ENCODE measurements around the gene SNRPF.
A peak's percentile ranks its signal among the peaks of the same experiment; 100 is the strongest.

The SNRPF gene

DNA sequence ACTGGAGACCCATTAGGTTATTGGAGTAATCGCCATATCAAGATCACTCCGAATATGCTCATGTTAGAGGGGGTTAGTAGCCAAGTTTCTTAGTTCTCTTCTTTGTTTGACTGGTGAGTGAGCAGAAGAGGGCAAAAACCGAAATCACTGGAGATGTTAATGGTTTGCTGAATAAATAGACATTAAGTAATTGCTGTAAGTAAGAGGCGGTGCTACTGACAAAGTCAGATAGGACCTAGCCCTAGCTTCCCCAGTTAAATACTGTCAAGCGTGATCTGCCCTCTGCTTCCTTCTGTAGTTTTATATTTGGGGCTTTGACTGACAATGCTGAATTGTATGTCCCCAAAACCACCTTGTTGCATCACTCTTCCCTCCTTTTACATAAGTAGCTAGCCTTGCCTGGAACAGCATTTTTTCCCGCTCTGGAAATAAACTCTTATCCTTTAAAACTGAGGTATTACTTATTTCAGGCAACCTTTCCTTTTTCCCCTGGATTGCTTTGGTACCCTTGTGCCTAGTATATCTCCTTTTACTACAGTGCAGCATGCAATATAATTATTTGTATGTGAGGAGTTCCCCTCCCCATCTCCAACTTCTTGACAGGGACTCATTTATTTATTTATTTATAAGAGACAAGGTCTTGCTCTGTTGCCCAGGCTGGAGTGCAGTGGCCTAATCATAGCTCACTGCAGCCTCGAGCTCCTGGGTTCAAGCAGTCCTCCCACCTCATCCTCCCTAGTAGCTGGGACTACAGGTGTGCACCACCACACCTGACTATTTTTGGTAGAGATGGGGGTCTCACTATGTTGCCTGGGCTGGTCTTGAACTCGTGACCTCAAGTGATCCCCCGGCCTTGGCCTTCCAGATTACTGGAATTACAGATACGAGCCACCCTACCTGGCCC lies 1.4 kb downstream of the SNRPF start:
- H3K14ac ChIP-seq (ENCODE audit: low read length): no peak overlapping the region
- H3K79me2 ChIP-seq (ENCODE audit: control insufficient read depth, insufficient read depth, low read length, poor library complexity): peaks cover 7% of the 10 kb centered on the region
- H3K18ac ChIP-seq (ENCODE audit: low read length): no peak overlapping the region
- no peaks in the 10 kb centered on the region for H3K9me3 ChIP-seq (ENCODE audit: insufficient read depth, low read depth, low read length)
- no peak for DNase-seq
- H2AK5ac ChIP-seq (ENCODE audit: low read length): no peak overlapping the region
- no peak overlapping the region for H3K9ac ChIP-seq (ENCODE audit: low read length)
- no peak overlapping the region for H2BK12ac ChIP-seq (ENCODE audit: low read length)
- H3K79me1 ChIP-seq (ENCODE audit: low read length): peaks cover 1% of the 10 kb centered on the region
- no peak overlapping the region for H2BK120ac ChIP-seq (ENCODE audit: insufficient read depth, low read length, poor library complexity)
- H3K27me3 ChIP-seq (ENCODE audit: insufficient read depth, low read length): no peaks in the 10 kb centered on the region
- H3K4me3 ChIP-seq (ENCODE audit: low read depth, low read length): no peak overlapping the region
- peak overlapping the region; percentile 91 for H3K4me2 ChIP-seq (ENCODE audit: low read length)
- peaks cover 0 to 3% of the 10 kb centered on the region in 2 experiments for H3K4me1 ChIP-seq (ENCODE audit: control insufficient read depth in 1 of 2, insufficient read depth in 2 of 2, low read length in 2 of 2)
- peaks cover 6 to 11% of the 10 kb centered on the region in 2 experiments for H3K36me3 ChIP-seq (ENCODE audit: control insufficient read depth in 1 of 2, insufficient read depth in 2 of 2, low read length in 2 of 2)
- H4K12ac ChIP-seq (ENCODE audit: low read depth, low read length): no peak overlapping the region
- no CpG with 5 or more reads among the region's 10 CpGs for WGBS (ENCODE audit: extremely low coverage, insufficient coverage, insufficient read length)
- H2BK5ac ChIP-seq (ENCODE audit: low read depth, low read length, poor library complexity): no peak overlapping the region
- no peak overlapping the region for H4K91ac ChIP-seq (ENCODE audit: low read depth, low read length)
- no peak overlapping the region for H3K27ac ChIP-seq (ENCODE audit: low read depth, low read length)
- no peak overlapping the region for H4K8ac ChIP-seq (ENCODE audit: low read depth, low read length)
- H2AFZ ChIP-seq (ENCODE audit: insufficient read depth, low read length, poor library complexity): no peak overlapping the region
- no peak overlapping the region for H3K23ac ChIP-seq (ENCODE audit: low read length)
- peak overlapping the region; percentile 38 for H3K4ac ChIP-seq (ENCODE audit: low read depth, low read length)

DNA sequence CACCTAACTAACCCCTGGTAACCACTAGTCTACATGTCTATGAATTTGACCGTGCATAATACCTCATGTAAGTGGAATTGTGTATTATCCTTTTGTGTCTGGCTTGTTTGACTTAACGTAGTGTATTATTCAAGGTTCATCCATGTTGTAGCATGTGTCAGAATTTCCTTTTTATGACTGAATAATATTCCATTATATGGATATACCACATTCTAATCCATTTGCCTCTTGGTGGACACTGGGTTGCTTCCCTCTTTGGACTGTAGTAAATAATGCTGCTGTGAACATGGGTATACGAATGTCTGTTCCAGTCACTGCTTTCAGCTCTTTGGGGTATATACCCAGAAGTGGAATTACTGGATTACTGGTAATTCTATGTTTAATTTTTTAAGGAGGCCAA lies 3.3 kb downstream of the SNRPF start:
- WGBS (ENCODE audit: extremely low coverage, insufficient coverage, insufficient read length): no CpG with 5 or more reads among the region's 3 CpGs
- Histone ChIP-seq H3K79me2 (ENCODE audit: control insufficient read depth, insufficient read depth, low read length, poor library complexity) (peaks cover 7% of the 10 kb centered on the region), H2BK5ac (ENCODE audit: low read depth, low read length, poor library complexity) (no peak overlapping the region), H2BK12ac (ENCODE audit: low read length) (no peak overlapping the region), H3K9ac (ENCODE audit: low read length) (no peak overlapping the region), H3K23ac (ENCODE audit: low read length) (no peak overlapping the region), H3K4me3 (ENCODE audit: low read depth, low read length) (no peak overlapping the region), H3K4me2 (ENCODE audit: low read length) (no peak overlapping the region), H2BK120ac (ENCODE audit: insufficient read depth, low read length, poor library complexity) (no peak overlapping the region), H4K91ac (ENCODE audit: low read depth, low read length) (no peak overlapping the region), H3K36me3 (ENCODE audit: control insufficient read depth in 1 of 2, insufficient read depth in 2 of 2, low read length in 2 of 2) (peaks cover 6 to 11% of the 10 kb centered on the region in 2 experiments), H3K14ac (ENCODE audit: low read length) (no peak overlapping the region), H4K12ac (ENCODE audit: low read depth, low read length) (no peak overlapping the region), H3K79me1 (ENCODE audit: low read length) (peaks cover 1% of the 10 kb centered on the region), H2AFZ (ENCODE audit: insufficient read depth, low read length, poor library complexity) (no peak overlapping the region), H3K4ac (ENCODE audit: low read depth, low read length) (peak overlapping the region; percentile 37), H2AK5ac (ENCODE audit: low read length) (no peak overlapping the region), H3K4me1 (ENCODE audit: control insufficient read depth in 1 of 2, insufficient read depth in 2 of 2, low read length in 2 of 2) (peaks cover 0 to 3% of the 10 kb centered on the region in 2 experiments), H3K9me3 (ENCODE audit: insufficient read depth, low read depth, low read length) (no peaks in the 10 kb centered on the region), H3K18ac (ENCODE audit: low read length) (no peak overlapping the region), H3K27ac (ENCODE audit: low read depth, low read length) (no peak overlapping the region), H3K27me3 (ENCODE audit: insufficient read depth, low read length) (no peaks in the 10 kb centered on the region), H4K8ac (ENCODE audit: low read depth, low read length) (no peak overlapping the region)
- no peak for DNase-seq

GRCh38 chr12:95863337-95863736 lies 4.6 kb downstream of the SNRPF start:
- Histone ChIP-seq H4K8ac (ENCODE audit: low read depth, low read length) (no peak overlapping the region), H2BK5ac (ENCODE audit: low read depth, low read length, poor library complexity) (no peak overlapping the region), H4K91ac (ENCODE audit: low read depth, low read length) (no peak overlapping the region), H3K79me2 (ENCODE audit: control insufficient read depth, insufficient read depth, low read length, poor library complexity) (peaks cover 7% of the 10 kb centered on the region), H2AFZ (ENCODE audit: insufficient read depth, low read length, poor library complexity) (no peak overlapping the region), H4K12ac (ENCODE audit: low read depth, low read length) (no peak overlapping the region), H2BK12ac (ENCODE audit: low read length) (no peak overlapping the region), H3K18ac (ENCODE audit: low read length) (no peak overlapping the region), H2AK5ac (ENCODE audit: low read length) (no peak overlapping the region), H3K4me3 (ENCODE audit: low read depth, low read length) (no peak overlapping the region), H3K36me3 (ENCODE audit: control insufficient read depth in 1 of 2, insufficient read depth in 2 of 2, low read length in 2 of 2) (peaks cover 6 to 11% of the 10 kb centered on the region in 2 experiments), H3K4me2 (ENCODE audit: low read length) (no peak overlapping the region), H3K14ac (ENCODE audit: low read length) (no peak overlapping the region), H3K27me3 (ENCODE audit: insufficient read depth, low read length) (no peaks in the 10 kb centered on the region), H3K27ac (ENCODE audit: low read depth, low read length) (no peak overlapping the region), H3K79me1 (ENCODE audit: low read length) (peaks cover 1% of the 10 kb centered on the region), H3K4ac (ENCODE audit: low read depth, low read length) (no peak overlapping the region), H3K4me1 (ENCODE audit: control insufficient read depth in 1 of 2, insufficient read depth in 2 of 2, low read length in 2 of 2) (peaks cover 0 to 3% of the 10 kb centered on the region in 2 experiments), H2BK120ac (ENCODE audit: insufficient read depth, low read length, poor library complexity) (no peak overlapping the region), H3K23ac (ENCODE audit: low read length) (no peak overlapping the region), H3K9me3 (ENCODE audit: insufficient read depth, low read depth, low read length) (no peaks in the 10 kb centered on the region), H3K9ac (ENCODE audit: low read length) (no peak overlapping the region)
- DNase-seq: no peak

- H3K18ac ChIP-seq (ENCODE audit: low read length): no peak overlapping the region
- H3K4me1 ChIP-seq (ENCODE audit: control insufficient read depth in 1 of 2, insufficient read depth in 2 of 2, low read length in 2 of 2): no peaks in the 10 kb centered on the region
- DNase-seq: peak; percentile 6 to 50
- no peaks in the 10 kb centered on the region for H3K9me3 ChIP-seq (ENCODE audit: insufficient read depth, low read depth, low read length)
- no peak overlapping the region for H3K27ac ChIP-seq (ENCODE audit: low read depth, low read length)
- H3K14ac ChIP-seq (ENCODE audit: low read length): no peak overlapping the region
- H2BK12ac ChIP-seq (ENCODE audit: low read length): no peak overlapping the region
- no peak overlapping the region for H4K91ac ChIP-seq (ENCODE audit: low read depth, low read length)
- H3K36me3 ChIP-seq (ENCODE audit: control insufficient read depth in 1 of 2, insufficient read depth in 2 of 2, low read length in 2 of 2): peaks cover 0 to 2% of the 10 kb centered on the region in 2 experiments
- no peak overlapping the region for H2AK5ac ChIP-seq (ENCODE audit: low read length)
- H3K79me1 ChIP-seq (ENCODE audit: low read length): no peaks in the 10 kb centered on the region
- no peaks in the 10 kb centered on the region for H3K27me3 ChIP-seq (ENCODE audit: insufficient read depth, low read length)
- H4K8ac ChIP-seq (ENCODE audit: low read depth, low read length): no peak overlapping the region
- H4K12ac ChIP-seq (ENCODE audit: low read depth, low read length): no peak overlapping the region
- no peaks in the 10 kb centered on the region for H3K79me2 ChIP-seq (ENCODE audit: control insufficient read depth, insufficient read depth, low read length, poor library complexity)
- H2BK5ac ChIP-seq (ENCODE audit: low read depth, low read length, poor library complexity): no peak overlapping the region
- no peak overlapping the region for H2BK120ac ChIP-seq (ENCODE audit: insufficient read depth, low read length, poor library complexity)
- no peak overlapping the region for H3K9ac ChIP-seq (ENCODE audit: low read length)
- no peak overlapping the region for H3K4me3 ChIP-seq (ENCODE audit: low read depth, low read length)
- WGBS (ENCODE audit: extremely low coverage, insufficient coverage, insufficient read length): no CpG with 5 or more reads among the region's 4 CpGs
- no peak overlapping the region for H3K4me2 ChIP-seq (ENCODE audit: low read length)
- no peak overlapping the region for H2AFZ ChIP-seq (ENCODE audit: insufficient read depth, low read length, poor library complexity)
- H3K23ac ChIP-seq (ENCODE audit: low read length): no peak overlapping the region
- H3K4ac ChIP-seq (ENCODE audit: low read depth, low read length): no peak overlapping the region
Observed at GRCh38 chr12:95870897-95871296, 12.1 kb downstream of the SNRPF start.
